ENCODE measurements around the gene TIPIN. TPM values are rescaled to one million over a fixed set of nuclear protein-coding genes. Genes with fewer than 3 reads are reported as not detected.
A peak's percentile ranks its signal among the peaks of the same experiment; 100 is the strongest.

Gene TIPIN
- total RNA-seq, 2 experiments from 2014 or later, result 3.7 to 3.9 TPM

DNA sequence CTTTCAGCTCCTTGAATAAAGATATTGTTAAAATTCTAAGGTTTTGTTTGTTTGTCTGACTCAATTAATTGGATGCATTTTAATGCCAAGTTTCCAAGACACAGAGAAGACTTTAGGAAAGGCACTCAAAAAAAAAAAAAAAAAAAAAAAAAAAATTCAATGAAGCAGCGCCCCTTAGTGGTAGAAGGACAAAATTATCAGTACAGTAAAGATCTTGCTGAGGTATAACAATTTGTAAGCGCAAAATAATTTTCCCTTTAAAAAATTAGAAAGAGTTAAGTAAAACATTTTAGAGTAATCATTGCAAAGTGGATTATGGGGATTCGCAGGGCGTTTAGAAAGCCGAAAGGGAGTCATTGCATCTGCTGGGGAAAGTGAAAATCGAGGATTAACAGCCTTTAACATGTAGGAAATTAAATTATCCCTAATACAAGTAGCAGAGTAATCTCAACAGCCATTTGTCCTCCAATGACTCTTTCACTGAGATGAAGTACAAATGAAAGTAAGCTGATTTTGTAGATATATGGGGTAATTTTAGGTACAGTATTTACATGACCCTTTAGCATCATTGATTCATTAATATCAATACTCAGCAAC, 68.9 kb downstream of the TIPIN start:
- no peak overlapping the region for H3K4me3 Mint-ChIP-seq
- CTCF ChIA-PET, result interaction anchor here (0.7 kb wide), 7 partner anchors 34 to 653 kb away, joined by 3 to 5 read pairs (median 3); no protein-coding TSS in a partner anchor
- H3K9me3 Mint-ChIP-seq, result no peaks in the 10 kb centered on the region
- DNase-seq (peak in 3 of 14 experiments; percentile 24 to 68 (median 59)), ATAC-seq (ENCODE audit: poor library complexity) (no peak)
- H3K4me1 Mint-ChIP-seq (ENCODE audit: low read depth), result peaks cover 27% of the 10 kb centered on the region
- H3K27me3 Mint-ChIP-seq, result no peaks in the 10 kb centered on the region
- intact Hi-C loops (cut with DNase I, micrococcal nuclease), result loop anchor here (1.0 to 10.0 kb wide), 3 partner anchors 649 to 693 kb away; no protein-coding TSS in a partner anchor
- POLR2A ChIA-PET, result interaction anchor here (1.1 kb wide), 1 partner anchor 26 kb away, joined by 3 read pairs; no protein-coding TSS in a partner anchor
- H3K36me3 Mint-ChIP-seq (ENCODE audit: low read depth), result no peaks in the 10 kb centered on the region
- TF ChIP-seq, protein P1, sequence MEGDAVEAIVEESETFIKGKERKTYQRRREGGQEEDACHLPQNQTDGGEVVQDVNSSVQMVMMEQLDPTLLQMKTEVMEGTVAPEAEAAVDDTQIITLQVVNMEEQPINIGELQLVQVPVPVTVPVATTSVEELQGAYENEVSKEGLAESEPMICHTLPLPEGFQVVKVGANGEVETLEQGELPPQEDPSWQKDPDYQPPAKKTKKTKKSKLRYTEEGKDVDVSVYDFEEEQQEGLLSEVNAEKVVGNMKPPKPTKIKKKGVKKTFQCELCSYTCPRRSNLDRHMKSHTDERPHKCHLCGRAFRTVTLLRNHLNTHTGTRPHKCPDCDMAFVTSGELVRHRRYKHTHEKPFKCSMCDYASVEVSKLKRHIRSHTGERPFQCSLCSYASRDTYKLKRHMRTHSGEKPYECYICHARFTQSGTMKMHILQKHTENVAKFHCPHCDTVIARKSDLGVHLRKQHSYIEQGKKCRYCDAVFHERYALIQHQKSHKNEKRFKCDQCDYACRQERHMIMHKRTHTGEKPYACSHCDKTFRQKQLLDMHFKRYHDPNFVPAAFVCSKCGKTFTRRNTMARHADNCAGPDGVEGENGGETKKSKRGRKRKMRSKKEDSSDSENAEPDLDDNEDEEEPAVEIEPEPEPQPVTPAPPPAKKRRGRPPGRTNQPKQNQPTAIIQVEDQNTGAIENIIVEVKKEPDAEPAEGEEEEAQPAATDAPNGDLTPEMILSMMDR (IDR thresholded peaks at IDR 0.05), result peak; percentile 91
- no peaks in the 10 kb centered on the region for H3K9me3 ChIP-seq (ENCODE audit: control insufficient read depth in 1 of 2, insufficient read depth in 1 of 2, low read length in 2 of 2)
- no peak overlapping the region for H3K27ac Mint-ChIP-seq
- no peak overlapping the region for H3K4me3 ChIP-seq (ENCODE audit: low read length)
- H3K4me1 ChIP-seq (ENCODE audit: insufficient read depth, low read length), result peaks cover 18% of the 10 kb centered on the region
- H3K27me3 ChIP-seq (ENCODE audit: control insufficient read depth in 1 of 2, insufficient read depth in 2 of 2, low read length in 2 of 2), result no peaks in the 10 kb centered on the region
- no peaks in the 10 kb centered on the region for H3K36me3 ChIP-seq (ENCODE audit: insufficient read depth, low read length)
- no peak overlapping the region for H3K27ac ChIP-seq (ENCODE audit: low read depth in 1 of 2, low read length in 2 of 2)

Other genes with a start within 250 kb of the TIPIN start
- not detected for gene MEGF11, start 102.9 kb downstream of the TIPIN start, total RNA-seq
- 10 to 100 TPM; 22.6 to 24.3 TPM for gene DIS3L, start 63.1 kb downstream of the TIPIN start, total RNA-seq
- 10 to 100 TPM; 33.8 to 34.7 TPM for gene MAP2K1, start 30.2 kb upstream of the TIPIN start, total RNA-seq
- gene SNAPC5, start 141.1 kb upstream of the TIPIN start, total RNA-seq, result 10 to 100 TPM; 23.8 to 24.1 TPM
- gene RPL4, start 148.2 kb upstream of the TIPIN start, total RNA-seq, result 1,000 to 10,000 TPM; 4,558 to 4,627 TPM
- gene ZWILCH, start 148.6 kb upstream of the TIPIN start, total RNA-seq, result 1 to 10 TPM; 6.8 to 7.2 TPM
- gene LCTL, start 209.3 kb upstream of the TIPIN start, total RNA-seq, result not detected

Data from CD4-positive, alpha-beta T cell (primary cell).